IPS DF 19.7 (cell line): ENCODE measurements around the gene ACSL6.

Experiments
- DNase-seq: peaks from one replicate; pipeline ENCODE4 v3.0.0-alpha.2; 2013; ENCODE audit warnings: low read depth, low spot score

Gene ACSL6, protein sequence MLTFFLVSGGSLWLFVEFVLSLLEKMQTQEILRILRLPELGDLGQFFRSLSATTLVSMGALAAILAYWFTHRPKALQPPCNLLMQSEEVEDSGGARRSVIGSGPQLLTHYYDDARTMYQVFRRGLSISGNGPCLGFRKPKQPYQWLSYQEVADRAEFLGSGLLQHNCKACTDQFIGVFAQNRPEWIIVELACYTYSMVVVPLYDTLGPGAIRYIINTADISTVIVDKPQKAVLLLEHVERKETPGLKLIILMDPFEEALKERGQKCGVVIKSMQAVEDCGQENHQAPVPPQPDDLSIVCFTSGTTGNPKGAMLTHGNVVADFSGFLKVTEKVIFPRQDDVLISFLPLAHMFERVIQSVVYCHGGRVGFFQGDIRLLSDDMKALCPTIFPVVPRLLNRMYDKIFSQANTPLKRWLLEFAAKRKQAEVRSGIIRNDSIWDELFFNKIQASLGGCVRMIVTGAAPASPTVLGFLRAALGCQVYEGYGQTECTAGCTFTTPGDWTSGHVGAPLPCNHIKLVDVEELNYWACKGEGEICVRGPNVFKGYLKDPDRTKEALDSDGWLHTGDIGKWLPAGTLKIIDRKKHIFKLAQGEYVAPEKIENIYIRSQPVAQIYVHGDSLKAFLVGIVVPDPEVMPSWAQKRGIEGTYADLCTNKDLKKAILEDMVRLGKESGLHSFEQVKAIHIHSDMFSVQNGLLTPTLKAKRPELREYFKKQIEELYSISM

DNA sequence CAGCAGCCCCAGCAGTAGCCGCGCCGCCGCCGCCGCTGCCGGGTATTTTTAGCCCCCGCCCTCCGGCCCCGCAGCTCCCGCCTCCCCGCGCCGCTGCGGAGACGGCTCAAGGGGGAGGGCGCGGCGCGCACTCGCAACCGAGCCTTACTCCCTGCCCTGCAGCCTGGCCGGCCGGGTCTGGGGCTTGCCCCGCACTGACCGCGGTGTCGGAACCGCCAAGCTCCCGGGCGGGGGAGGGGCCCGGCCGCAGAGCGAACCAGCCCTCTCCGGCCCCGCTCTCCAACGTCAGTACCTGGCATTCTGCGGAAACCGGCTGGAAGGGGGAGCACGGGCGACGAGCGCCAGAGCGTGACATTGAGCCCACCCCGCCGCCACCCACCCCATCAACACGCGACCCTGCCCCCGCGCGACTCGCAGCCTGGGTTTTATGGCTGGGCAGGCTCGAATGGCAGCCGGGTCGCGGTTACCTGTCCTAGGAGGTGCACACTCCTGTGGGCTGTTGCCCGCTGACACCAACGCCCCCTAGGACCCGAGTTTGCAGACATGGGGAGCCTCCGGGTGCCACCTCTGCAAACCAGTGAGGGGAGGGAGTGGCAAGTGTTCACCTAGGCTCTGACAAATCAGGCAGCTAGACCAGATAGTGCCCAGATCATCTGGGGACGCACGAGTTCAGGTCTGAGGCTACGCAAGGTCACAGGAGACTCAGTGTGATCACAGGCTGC, at the start of gene ACSL6:
Gene ACSL6 (minus strand): TSS at position 37 of the 722 bp plus-strand sequence. CDS start 105 bp downstream, outside the sequence.
- no peak for DNase-seq

DNA sequence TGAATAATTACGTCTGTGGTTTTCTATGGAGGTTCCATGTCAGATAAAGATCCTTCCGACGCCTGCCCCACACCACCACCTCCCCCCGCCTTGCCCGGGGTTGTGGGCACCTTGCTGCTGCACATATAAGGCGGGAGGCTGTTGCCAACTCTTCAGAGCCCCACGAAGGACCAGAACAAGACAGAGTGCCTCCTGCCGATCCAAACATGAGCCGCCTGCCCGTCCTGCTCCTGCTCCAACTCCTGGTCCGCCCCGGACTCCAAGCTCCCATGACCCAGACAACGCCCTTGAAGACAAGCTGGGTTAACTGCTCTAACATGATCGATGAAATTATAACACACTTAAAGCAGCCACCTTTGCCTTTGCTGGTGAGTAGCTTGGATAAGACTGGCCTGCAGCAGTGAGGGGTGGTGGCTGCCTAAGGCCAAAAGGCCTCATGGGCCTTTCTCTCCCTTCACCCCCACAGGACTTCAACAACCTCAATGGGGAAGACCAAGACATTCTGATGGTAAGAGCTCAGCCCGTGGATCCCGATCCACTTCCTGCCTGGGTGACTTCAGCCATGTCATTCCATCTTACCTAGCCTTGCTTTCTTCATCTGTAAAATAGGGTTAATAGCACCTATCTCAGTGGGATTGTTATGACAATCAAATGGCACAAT, 49.2 kb upstream of the ACSL6 start, which contains the start of gene IL3:
Gene IL3 (plus strand): TSS at position 155 of the 661 bp plus-strand sequence. CDS start 52 bp downstream, at position 207.
- no peak for DNase-seq

DNA sequence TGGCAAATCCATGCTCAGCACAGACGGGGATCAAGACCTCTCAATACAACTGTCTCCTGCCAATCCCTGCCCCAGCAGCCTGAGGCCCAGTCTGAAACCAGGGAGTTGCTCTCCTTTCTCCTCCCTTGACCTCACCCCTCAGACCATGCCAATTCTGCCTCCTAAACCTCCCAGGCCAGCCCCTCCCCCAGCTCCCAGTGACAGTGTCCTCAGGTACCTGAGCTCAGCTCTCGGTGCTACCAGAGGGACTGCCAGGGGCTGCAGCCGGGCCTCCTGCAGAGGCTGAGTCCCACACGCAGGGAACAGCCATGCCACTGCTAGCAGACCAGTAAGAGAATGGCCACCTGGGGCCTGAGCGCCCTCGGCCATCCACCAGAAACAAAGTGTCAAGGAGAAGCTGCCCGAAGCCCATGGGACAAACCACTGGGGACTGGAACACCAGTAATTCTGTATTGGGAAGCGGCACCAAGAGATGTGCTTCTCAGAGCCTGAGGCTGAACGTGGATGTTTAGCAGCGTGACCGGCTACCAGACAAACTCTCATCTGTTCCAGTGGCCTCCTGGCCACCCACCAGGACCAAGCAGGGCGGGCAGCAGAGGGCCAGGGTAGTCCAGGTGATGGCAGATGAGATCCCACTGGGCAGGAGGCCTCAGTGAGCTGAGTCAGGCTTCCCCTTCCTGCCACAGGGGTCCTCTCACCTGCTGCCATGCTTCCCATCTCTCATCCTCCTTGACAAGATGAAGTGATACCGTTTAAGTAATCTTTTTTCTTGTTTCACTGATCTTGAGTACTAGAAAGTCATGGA, 48.4 kb upstream of the ACSL6 start:
- no peak for DNase-seq

DNA sequence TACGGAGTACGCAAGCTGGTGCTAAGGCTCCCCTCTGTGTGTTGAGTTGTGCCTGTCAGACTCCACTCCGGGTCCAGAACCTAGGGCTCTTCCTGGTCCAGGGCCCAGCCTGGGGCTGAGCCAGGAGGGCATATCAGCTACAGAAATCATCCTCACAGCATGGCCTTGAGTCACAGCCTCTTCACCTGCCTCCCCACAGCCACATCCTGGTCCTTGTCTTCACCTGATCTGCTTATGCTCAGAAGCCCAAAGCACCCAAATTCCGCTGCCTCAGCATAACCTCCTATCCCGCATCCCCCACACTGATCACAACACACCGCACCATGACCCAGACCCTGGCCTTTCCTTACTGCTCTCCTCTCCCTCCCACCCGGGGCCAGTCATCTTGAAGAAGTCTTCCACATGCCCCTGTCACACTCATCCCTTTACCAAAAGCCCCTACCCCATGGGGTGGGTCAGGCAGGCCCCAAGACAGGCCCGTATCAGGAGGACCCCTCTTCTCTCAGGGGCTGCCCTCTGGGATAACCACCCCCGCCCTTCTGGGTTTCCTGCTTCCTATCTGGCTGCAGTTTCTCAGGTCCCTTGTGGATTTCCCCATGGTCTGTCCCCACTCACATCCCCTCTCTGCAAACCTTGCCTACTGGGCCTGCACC, 47.7 kb upstream of the ACSL6 start:
- DNase-seq: no peak

DNA sequence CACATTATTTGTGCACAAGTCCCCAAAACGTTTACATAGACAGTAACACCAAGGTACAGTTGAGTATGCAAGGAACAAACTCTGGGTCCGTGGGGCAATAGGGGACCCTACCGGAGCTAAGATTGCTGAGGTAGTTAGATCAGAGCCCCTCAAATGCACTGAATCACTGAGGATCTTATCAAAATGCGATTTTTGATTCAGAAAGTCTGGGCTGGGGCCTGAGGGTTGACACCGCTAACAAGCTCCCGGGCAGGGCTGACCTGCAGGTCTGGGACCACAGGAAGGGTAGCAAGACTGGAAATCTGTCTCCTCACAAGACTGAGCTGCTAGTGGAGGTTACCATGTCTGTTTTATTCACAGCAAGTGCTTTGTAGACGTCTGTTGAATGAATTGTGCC, 47.2 kb upstream of the ACSL6 start:
- DNase-seq: no peak

DNA sequence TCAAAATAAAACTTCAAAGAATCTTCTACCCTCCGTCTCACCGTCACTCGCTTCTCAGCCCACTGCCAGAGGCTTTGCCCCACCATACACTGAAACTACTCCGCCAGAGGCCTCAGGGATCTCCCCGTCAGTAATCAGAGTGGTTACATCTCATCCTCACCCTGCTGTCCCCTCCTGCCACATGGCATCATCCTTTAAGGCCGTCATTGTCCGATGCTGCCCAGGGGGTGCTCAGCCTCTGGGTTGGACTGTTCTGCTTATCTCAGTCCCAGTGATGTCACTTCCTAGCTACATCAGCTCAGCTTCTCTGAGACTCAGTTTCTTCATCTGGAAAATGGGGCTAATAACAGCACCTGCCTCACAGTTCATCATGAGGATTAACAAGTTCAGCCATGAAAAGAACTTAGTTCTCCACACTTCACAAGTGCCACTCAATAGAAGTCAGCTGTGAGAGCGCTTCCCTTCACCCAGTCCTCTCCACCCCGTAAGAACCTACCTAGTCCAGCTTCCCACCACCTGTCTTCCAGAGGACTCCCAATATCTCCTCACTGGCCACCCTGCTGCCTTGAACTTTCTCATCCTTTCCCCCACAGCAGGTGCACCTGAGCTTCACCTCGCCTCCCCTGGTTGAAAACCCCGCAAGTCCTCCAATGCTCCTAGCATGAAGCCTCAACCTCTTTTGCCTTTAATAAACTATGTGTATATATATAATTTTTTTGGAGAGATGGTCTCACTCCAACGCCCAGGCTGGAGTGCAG, 46.2 kb upstream of the ACSL6 start:
- DNase-seq: no peak

DNA sequence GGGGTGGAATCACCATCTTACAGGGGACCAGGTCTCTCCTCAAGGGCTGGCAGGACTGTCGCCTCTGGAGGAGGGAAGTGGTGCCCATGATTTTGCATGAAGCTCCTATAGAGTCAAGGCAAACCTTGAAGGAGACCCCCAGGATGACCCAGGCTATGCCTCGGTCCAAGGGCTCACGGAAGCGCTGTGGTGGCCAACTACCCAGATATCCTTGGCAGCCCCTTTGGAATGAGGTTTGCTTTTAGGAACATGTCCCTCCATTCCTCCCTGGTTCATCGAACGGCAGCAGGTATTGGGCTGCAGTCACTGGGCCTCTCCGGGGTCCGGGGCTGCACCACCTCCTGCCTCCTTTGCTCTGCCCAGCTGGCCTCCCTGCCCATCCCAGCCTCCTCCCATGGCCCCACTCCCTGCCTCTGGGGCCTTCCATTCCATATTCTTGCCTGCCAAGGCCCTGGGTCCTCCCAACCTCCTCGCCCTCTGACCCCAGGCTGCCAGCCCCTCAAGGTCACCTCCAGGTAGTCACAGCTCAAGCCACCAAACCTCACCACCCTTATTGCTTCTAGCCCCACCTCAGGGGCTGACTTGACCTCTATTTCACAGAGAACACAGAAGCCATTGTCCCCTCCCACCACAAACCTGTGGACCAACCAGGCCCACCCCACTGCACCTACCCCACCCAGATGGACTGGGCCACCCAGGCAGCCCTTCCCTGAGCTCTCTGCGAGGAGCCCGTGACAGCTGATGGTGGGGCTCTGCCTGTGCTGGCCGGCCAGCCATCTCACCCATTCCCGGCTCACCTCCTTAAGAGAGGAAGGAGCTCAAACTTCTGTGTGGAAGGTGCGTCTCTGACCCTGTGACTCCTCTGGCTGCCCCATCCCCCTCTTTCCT, 45.4 kb upstream of the ACSL6 start:
- no peak for DNase-seq

DNA sequence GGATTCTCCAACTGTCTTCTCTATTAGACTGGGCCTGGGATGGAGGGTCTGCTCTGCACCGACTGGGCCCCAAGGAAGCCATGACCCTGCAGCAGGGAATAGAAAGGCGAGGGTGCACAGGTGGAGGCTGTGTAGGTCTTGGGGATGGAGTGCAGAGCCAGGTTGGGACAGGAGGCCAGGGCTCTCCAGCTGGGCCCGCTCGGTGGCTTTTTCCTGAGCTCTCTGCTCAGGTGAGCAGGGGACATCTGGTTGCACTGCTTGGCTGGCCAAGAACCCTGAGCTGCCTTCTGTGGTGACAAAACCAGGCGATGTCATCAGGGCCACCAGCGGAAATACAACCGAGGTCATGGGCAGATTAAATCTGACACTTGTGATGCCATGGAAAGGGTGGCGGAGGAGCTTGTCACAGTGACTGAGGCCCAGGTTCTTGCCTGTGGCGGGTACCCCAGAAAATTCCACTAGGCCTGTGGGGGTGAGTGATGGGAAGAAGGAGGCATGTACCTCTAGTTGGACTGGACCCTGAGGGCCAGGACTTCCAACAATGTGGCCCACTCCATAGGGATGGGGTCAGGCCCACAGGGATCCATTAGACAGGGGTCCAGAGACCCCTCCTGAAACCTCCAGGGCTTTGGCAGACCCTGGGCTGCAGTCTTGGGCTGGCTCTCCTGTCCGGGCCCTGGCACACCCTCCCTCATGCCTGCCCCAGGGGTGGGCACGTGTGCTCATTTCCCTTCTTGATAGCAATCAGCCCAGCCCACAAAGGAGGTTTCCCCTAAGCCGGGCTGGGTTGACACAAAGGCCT, 44.6 kb upstream of the ACSL6 start:
- DNase-seq: no peak

DNA sequence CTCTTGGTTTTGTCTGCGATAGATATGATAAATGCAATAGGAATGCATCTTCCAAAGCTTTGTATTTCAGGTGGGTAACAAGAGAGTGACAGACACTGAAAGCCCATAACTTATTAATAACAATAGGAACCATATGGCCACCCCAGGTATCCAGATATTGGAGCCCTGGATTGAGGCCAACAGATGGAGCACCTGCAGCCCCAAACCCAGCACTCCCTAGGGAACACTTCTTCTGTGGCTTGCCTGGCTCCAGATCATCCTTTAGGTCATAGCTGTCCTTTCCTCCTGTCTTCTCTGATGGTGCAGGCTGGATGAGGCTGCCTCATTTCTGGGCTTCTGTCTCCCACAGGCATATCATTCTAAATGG, 44.0 kb upstream of the ACSL6 start:
- no peak for DNase-seq

DNA sequence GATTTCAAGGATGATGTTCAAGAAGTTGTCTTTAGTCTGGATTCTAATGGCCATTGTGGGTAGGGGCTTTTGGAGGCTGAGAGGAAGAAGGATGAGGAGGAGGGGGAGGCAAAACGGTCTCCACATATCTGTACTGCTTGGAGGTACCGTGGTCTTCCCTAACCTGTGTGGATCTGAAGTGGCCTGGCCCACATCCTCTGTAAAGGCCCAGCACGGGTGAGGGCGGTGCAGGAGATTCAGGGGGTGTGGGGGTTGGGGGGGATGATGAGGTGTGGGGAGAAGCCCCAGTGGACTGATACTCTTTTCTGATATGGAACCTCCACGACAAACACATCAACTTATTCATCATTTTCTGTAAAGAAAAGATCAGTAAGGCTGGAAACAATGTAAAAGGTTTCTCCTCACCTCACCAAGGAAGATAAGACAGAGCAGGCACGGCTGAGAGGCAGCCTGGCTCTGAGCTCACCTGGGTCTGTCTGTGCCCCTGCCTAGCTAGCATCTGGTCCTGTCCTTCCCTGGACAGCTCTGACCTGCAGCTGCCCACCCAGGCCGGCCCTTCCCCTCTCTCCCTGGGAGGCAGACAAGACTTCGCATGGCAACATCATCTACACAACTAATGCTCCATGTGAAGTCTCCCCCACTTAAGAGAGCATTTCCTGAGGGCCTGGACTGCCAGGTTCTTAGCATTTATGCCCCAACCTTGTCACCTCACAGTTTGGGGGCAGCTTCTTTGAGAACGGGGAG, 43.4 kb upstream of the ACSL6 start:
- DNase-seq: no peak

DNA sequence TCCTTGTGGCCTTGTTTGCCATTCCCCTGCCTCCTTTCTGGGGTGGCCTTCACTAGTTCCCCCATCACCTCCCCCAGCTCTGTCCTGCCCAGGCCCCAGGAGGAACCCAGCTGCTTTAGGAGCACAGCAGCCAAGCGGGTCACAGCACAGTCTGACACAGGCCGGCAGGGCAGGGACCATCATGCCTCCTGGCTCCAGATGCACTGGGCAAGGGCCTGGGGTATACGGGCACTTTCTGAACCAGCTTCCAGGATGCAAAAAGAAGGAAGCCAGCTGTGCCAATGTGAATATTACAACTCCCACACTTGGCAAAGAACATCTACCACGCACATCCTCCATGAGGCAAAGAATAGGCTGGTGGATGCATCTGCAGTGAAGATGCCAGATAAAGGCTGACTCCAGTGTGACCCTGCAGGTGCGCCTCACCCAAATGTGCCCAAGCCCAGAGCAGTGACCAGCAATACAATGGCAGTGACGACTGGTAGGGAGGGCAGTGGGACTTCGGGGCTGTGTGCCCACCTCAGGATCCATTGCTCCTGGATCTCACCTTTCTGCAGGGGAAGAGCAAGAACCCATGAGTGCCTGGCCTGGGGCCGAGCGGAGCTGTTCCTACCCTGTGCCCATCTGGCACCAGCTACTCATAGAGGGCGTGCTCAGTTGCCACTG, 42.7 kb upstream of the ACSL6 start:
- no peak for DNase-seq

DNA sequence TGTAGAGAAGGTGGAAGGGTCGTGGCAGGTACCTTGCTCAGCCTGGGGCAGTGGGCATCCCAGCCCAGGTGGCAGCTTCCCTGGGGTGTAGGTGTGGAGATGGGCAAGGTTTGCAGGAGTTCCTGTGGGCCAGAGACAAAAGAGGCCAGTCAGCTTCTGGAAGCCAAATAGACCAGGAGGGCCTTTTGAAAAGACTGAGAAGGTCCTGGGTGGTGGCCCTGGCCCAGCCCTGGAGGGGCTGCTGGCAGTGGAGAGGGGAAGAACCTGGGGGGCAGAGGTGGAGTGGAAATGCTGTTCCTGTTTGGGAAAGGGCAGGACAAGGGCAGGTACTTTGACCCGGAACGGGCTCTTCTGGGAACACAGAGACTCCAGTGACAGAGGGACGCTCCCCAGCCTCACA, 42.0 kb upstream of the ACSL6 start:
- no peak for DNase-seq

DNA sequence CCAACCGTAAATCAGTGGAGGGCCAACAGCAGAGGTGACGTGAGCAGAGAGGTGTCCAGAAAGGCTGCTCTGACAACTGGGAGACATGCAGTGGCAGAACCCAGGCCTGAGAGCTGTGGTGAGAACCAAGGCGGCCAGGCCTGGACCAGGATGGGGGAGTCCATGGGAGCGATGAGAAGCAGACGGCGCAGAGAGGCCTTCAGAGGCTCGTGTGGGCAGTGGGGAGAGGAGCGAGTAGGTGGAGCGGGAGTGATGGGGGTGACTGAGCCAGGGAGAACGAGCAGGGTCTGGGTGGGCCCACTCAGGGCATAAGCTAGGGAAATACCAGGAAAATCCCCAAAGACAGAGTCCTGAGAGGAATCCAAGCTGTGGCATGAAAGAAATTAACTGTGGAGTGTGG, 41.1 kb upstream of the ACSL6 start:
- no peak for DNase-seq

DNA sequence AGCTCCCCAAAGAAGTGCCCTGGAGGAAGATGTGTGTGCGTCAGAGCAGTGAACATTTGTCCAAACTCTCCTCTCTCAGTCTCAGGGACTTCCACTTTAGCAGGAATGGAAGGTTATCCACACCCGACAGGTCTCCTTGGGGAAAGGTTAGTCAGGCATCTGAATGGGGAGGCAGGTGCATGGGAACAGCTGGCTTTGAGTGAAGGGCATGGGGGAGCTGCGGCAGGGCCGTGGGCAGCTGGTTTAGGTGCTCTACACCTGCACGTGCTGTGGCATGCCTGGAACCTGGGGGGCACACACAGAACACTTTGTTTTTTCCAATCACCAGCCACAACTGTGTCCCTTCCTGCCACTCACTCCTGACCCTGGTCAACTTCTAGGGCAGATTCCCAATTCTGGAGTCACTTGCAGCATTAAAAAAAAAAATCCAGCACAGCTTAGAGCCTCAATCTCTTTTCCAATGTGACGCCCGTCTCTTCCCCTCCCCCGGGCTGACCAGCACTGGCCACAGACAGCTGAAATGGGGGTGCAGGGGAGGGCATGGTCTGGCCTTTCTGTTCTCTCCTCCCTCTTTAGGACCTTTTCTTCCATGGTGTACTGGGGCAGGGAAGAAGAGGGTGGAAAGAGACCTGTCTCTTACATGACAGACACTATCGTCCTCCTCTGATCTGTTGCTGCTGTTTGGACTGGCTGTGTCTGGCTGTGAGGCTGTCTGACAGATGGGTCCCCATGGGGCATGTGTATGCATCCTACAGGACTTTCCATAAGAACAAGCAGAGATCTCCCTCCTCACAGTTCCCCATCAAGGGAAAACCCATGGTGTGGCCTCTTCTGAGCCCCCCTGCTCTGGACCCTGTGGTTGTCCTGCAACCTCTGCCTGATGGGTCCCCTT, 39.4 kb upstream of the ACSL6 start:
- no peak for DNase-seq

DNA sequence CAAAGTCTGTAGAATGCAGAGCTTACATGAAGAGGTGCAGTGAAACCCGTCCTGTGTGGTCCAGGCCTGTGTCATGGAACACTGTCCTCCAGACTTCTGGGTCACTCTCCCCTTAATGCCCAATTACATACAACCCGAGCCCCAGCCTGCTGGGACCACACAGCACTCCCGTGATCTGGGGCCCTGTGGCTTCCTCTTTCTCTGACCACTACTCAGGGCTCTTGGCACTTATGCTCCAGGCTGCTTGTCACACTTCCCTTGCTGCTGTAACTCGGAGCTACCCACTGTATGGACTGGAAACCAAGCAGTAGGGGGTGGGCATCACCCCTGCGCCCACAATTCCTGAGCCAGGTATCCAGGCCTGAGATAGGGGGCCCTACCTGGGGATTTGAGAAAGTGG, 38.7 kb upstream of the ACSL6 start:
- no peak for DNase-seq

DNA sequence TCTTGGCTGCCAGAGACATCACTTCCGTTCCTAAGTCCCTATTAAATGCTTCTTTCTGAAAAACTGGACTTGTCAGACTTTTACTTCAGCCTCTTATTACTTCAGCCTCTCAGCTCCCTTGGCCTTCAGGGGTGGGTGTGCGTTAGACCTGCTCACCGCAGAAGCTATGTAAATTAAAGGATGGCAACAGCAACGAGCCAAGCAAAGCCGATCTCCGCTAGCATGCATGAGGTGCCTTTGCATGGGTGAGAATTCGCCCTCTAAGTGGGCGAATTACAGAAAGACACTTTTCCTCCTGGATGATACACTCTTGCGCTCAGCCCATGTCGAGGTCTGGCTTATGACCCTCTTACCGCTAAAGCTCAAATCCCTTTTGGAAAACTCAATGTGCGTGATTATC, 38.1 kb upstream of the ACSL6 start:
- no peak for DNase-seq
